ENCODE data around the gene ROR1. TPM values are rescaled to one million over a fixed set of nuclear protein-coding genes. Genes with fewer than 3 reads are reported as not detected.

ROR1 gene
- total and polyA plus RNA-seq, 7 donors, result 0.13 to 2.8 (median 1.2) TPM

GRCh38 chr1:64095832-64096231, 322.0 kb downstream of the ROR1 start:
- Histone ChIP-seq H3K4me3 (no peak overlapping the region), H3K27ac (no peak overlapping the region), H3K36me3 (ENCODE audit: insufficient read depth in 1 of 2, low read depth in 1 of 2) (no peaks in the 10 kb centered on the region), H3K4me1 (peaks cover 28% of the 10 kb centered on the region), H3K27me3 (ENCODE audit: insufficient read depth in 3 of 3, low read length in 2 of 3) (no peaks in the 10 kb centered on the region), H3K9me3 (no peaks in the 10 kb centered on the region)
- TF ChIP-seq, protein P1, sequence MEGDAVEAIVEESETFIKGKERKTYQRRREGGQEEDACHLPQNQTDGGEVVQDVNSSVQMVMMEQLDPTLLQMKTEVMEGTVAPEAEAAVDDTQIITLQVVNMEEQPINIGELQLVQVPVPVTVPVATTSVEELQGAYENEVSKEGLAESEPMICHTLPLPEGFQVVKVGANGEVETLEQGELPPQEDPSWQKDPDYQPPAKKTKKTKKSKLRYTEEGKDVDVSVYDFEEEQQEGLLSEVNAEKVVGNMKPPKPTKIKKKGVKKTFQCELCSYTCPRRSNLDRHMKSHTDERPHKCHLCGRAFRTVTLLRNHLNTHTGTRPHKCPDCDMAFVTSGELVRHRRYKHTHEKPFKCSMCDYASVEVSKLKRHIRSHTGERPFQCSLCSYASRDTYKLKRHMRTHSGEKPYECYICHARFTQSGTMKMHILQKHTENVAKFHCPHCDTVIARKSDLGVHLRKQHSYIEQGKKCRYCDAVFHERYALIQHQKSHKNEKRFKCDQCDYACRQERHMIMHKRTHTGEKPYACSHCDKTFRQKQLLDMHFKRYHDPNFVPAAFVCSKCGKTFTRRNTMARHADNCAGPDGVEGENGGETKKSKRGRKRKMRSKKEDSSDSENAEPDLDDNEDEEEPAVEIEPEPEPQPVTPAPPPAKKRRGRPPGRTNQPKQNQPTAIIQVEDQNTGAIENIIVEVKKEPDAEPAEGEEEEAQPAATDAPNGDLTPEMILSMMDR (IDR thresholded peaks at IDR 0.05), result no peak
- intact Hi-C loops (cut with DNase I), result no loop called here
- WGBS, 3 donors, result 25 to 33% (median 30%) methylated on average over 1 of the region's 1 CpG
- DNase-seq (no peak), ATAC-seq (no peak)

DNA sequence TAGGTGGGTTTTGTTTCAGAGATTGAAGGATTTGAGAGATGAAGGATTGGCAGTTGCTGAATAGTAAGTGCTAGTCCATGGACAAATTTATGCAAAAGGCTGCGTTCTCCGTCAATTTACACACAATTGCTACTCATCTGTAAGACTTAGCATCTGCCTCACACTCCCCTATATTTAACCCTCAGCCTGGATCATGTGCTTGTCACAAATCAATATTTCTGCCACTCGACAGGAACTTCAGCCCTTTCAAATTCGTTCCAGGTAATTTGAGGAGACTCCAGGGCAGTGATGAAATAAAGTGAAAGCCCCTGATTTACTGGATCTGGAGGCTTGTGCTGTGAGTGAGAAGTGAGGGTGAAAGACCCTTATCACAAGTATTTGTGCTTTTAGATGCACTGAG, 324.0 kb downstream of the ROR1 start:
- H3K9me3 ChIP-seq, result no peaks in the 10 kb centered on the region
- 35 to 46% (median 38%) methylated on average over 4 of the region's 4 CpGs for WGBS, 3 donors
- DNase-seq, result no peak
- no peak overlapping the region for H3K27ac ChIP-seq
- TF ChIP-seq, protein P1 (IDR thresholded peaks at IDR 0.05), result no peak
- H3K27me3 ChIP-seq (ENCODE audit: insufficient read depth in 3 of 3, low read length in 2 of 3), result no peaks in the 10 kb centered on the region
- peaks cover 23% of the 10 kb centered on the region for H3K4me1 ChIP-seq
- peak in 2 of 4 donors; percentile 51 to 73 for ATAC-seq
- no peaks in the 10 kb centered on the region for H3K36me3 ChIP-seq (ENCODE audit: insufficient read depth in 1 of 2, low read depth in 1 of 2)
- H3K4me3 ChIP-seq, result no peak overlapping the region
- intact Hi-C loops (cut with DNase I), result no loop called here

GRCh38 chr1:64098436-64098835, 324.6 kb downstream of the ROR1 start:
- H3K4me3 ChIP-seq, result no peak overlapping the region
- TF ChIP-seq, protein P1 (IDR thresholded peaks at IDR 0.05), result no peak
- intact Hi-C loops (cut with DNase I), result no loop called here
- H3K36me3 ChIP-seq (ENCODE audit: insufficient read depth in 1 of 2, low read depth in 1 of 2), result no peaks in the 10 kb centered on the region
- peaks cover 23% of the 10 kb centered on the region for H3K4me1 ChIP-seq
- no peaks in the 10 kb centered on the region for H3K27me3 ChIP-seq (ENCODE audit: insufficient read depth in 3 of 3, low read length in 2 of 3)
- no peak for DNase-seq
- no peaks in the 10 kb centered on the region for H3K9me3 ChIP-seq
- WGBS, 3 donors, result 20 to 53% (median 34%) methylated on average over 1 of the region's 1 CpG
- no peak overlapping the region for H3K27ac ChIP-seq
- ATAC-seq, result peak in 3 of 4 donors; percentile 48 to 66 (median 62)

- H3K27me3 ChIP-seq (ENCODE audit: insufficient read depth in 3 of 3, low read length in 2 of 3), result no peaks in the 10 kb centered on the region
These were observed 325.2 kb downstream of the ROR1 start for GRCh38 chr1:64098846-64099582.

More at GRCh38 chr1:64098846-64099582, 325.2 kb downstream of the ROR1 start:
- 67 to 71% (median 68%) methylated on average over 9 of the region's 9 CpGs for WGBS, 3 donors
- TF ChIP-seq, protein P1 (IDR thresholded peaks at IDR 0.05), result no peak
- no peaks in the 10 kb centered on the region for H3K36me3 ChIP-seq (ENCODE audit: insufficient read depth in 1 of 2, low read depth in 1 of 2)
- DNase-seq, result no peak
- no peaks in the 10 kb centered on the region for H3K9me3 ChIP-seq
- intact Hi-C loops (cut with DNase I), result no loop called here
- ATAC-seq, result peak in 1 of 4 donors; percentile 23
- no peak overlapping the region for H3K4me3 ChIP-seq
- H3K27ac ChIP-seq, result no peak overlapping the region
- H3K4me1 ChIP-seq, result peaks cover 23% of the 10 kb centered on the region
